PC-3 (cell line): ENCODE results near the gene TRPM8. TPM values are rescaled to one million over a fixed set of nuclear protein-coding genes. Genes with fewer than 3 reads are reported as not detected.

Experiments
- ATAC-seq: fragments of 200-7000 bp; cut with Tn5 transposase; 2 replicates; pipeline ENCODE4 v1.9.1; 2020; ENCODE audit warnings: mild to moderate bottlenecking, moderate library complexity
- BruUV-seq: library from RNA; stranded (reverse); fragments of 400-500 nt; replicated peaks from 2 replicates; lab custom pipeline; 2021; lab: Mats Ljungman, UMichigan
- CTCF ChIA-PET: fragments of 300-600 bp; sonication (Branson Sonifier 250); formaldehyde crosslinking; loops from one replicate; lab custom pipeline; 2022; ENCODE audit warnings: antibody characterized with exemption; lab: Charles Lee
- POLR2A ChIA-PET: fragments of 300-600 bp; sonication (Branson Sonifier 250); formaldehyde crosslinking; loops from one replicate; lab custom pipeline; 2022; ENCODE audit warnings: antibody characterized with exemption; ENCODE audit not compliant: unreplicated experiment; lab: Charles Lee
- DNase-seq: peaks from one replicate; pipeline ENCODE4 v3.0.0-alpha.2; 2015
- H2AFZ ChIP-seq: fragments of 300-600 bp; sonication (generic); 2 replicates; pipeline ENCODE4 v1.6.0; 2016; ENCODE audit warnings: antibody characterized with exemption, low read length
- H3F3A ChIP-seq: fragments of 300-600 bp; sonication (generic); one replicate; pipeline ENCODE4 v1.6.0; 2017; ENCODE audit warnings: antibody characterized with exemption, low read length, control low read depth, mild to moderate bottlenecking; ENCODE audit not compliant: unreplicated experiment
- H3K27ac ChIP-seq: fragments of 300-600 bp; sonication (generic); 2 replicates; pipeline ENCODE4 v1.5.1; 2016; ENCODE audit warnings: mild to moderate bottlenecking, low read length
- H3K27me3 ChIP-seq: fragments of 300-600 bp; sonication (generic); 2 replicates; pipeline ENCODE4 v1.6.1; 2016; ENCODE audit warnings: low read length, mixed read lengths
- H3K36me3 ChIP-seq: fragments of 300-600 bp; sonication (generic); 2 replicates; pipeline ENCODE4 v1.6.1; 2016; ENCODE audit warnings: low read depth, mixed run types, low read length, mixed read lengths
- H3K4me1 ChIP-seq: fragments of 300-600 bp; sonication (generic); 2 replicates; pipeline ENCODE4 v1.5.1; 2016; ENCODE audit warnings: low read length; ENCODE audit not compliant: insufficient read depth
- H3K4me2 ChIP-seq: fragments of 300-600 bp; sonication (generic); 2 replicates; pipeline ENCODE4 v1.6.0; 2016; ENCODE audit warnings: low read length
- H3K4me3 ChIP-seq: fragments of 300-600 bp; sonication (generic); 2 replicates; pipeline ENCODE4 v1.5.1; 2016; ENCODE audit warnings: mild to moderate bottlenecking, low read length, mixed read lengths
- H3K79me2 ChIP-seq: fragments of 300-600 bp; sonication (generic); 2 replicates; pipeline ENCODE4 v1.6.1; 2017; ENCODE audit warnings: low read length, mixed read lengths
- H3K9ac ChIP-seq: fragments of 300-600 bp; sonication (generic); 2 replicates; pipeline ENCODE4 v1.6.0; 2016; ENCODE audit warnings: mild to moderate bottlenecking, low read length
- H3K9me2 ChIP-seq: fragments of 300-600 bp; sonication (generic); replicated peaks from 2 replicates; pipeline ENCODE4 v1.6.1; 2016; ENCODE audit warnings: mixed run types, low read length, mixed read lengths
- H3K9me3 ChIP-seq: fragments of 300-600 bp; sonication (generic); 2 replicates; pipeline ENCODE4 v1.6.1; 2016; ENCODE audit warnings: low read length, mixed read lengths
- H4K20me1 ChIP-seq: fragments of 300-600 bp; sonication (generic); 2 replicates; pipeline ENCODE4 v1.6.1; 2016; ENCODE audit warnings: low read length, mixed read lengths
- CTCF ChIP-seq: fragments of 300-600 bp; sonication (generic); conservative IDR thresholded peaks from 2 replicates; pipeline ENCODE4 v1.5.1; 2017; ENCODE audit warnings: antibody characterized with exemption, low read depth, mild to moderate bottlenecking, low read length
- EZH2 ChIP-seq: fragments of 300-600 bp; sonication (generic); IDR thresholded peaks from one replicate; pipeline ENCODE4 v1.6.1; 2017; ENCODE audit warnings: antibody characterized with exemption, mild to moderate bottlenecking, low read length; ENCODE audit not compliant: unreplicated experiment
- EZH2phosphoT487 ChIP-seq: fragments of 300-600 bp; sonication (generic); IDR thresholded peaks from 2 replicates; pipeline ENCODE4 v1.6.1; 2018; ENCODE audit warnings: mild to moderate bottlenecking, antibody characterized with exemption, low read length, borderline replicate concordance
- intact Hi-C: fragments of 100-400 bp; cut with micrococcal nuclease; formaldehyde crosslinking; loops from 2 replicates; pipeline ENCODE4 v1.9.0; 2023
- total RNA-seq: library from RNA; depleted of rRNA; stranded (reverse); fragments of >200 nt; gene quantifications from 2 replicates; pipeline ENCODE4 v1.2.3, GENCODE V29; 2014

TRPM8 gene
- total RNA-seq, 1 experiment from 2014 or later, result not detected

- Histone ChIP-seq H4K20me1 (no peaks in the 10 kb centered on the region), H3K9me3 (no peaks in the 10 kb centered on the region), H3K27me3 (no peaks in the 10 kb centered on the region), H3K27ac (no peak overlapping the region), H3K9ac (no peak overlapping the region), H3K4me1 (peaks cover 24% of the 10 kb centered on the region), H3K4me2 (no peak overlapping the region), H2AFZ (no peak overlapping the region), H3F3A (no peaks in the 10 kb centered on the region), H3K9me2 (no peaks in the 10 kb centered on the region), H3K4me3 (no peak overlapping the region), H3K36me3 (no peaks in the 10 kb centered on the region), H3K79me2 (no peaks in the 10 kb centered on the region)
- ATAC-seq (no peak), DNase-seq (no peak)
- no TSS peak for BruUV-seq
- POLR2A ChIA-PET, result no interaction called here
- TF ChIP-seq EZH2phosphoT487 (no peak), CTCF (no peak), EZH2 (no peak)
- CTCF ChIA-PET, result no interaction called here
- intact Hi-C loops, result no loop called here
Measured at GRCh38 chr2:234027641-234028040, 110.5 kb downstream of the TRPM8 start.

- BruUV-seq, result no TSS peak
- intact Hi-C loops, result no loop called here
Measured at GRCh38 chr2:234029150-234029733, 112.1 kb downstream of the TRPM8 start.

More at GRCh38 chr2:234029150-234029733, 112.1 kb downstream of the TRPM8 start:
- Histone ChIP-seq H3K4me1 (peaks cover 28% of the 10 kb centered on the region), H3K9me3 (no peaks in the 10 kb centered on the region; the same call in 1 of the 2 replicates), H3K9ac (no peak overlapping the region), H3K4me3 (no peak overlapping the region), H3K27ac (peak overlapping the region; percentile 24), H3F3A (no peaks in the 10 kb centered on the region), H2AFZ (no peak overlapping the region), H4K20me1 (no peaks in the 10 kb centered on the region), H3K9me2 (no peaks in the 10 kb centered on the region), H3K4me2 (peak overlapping the region; percentile 23), H3K79me2 (no peaks in the 10 kb centered on the region), H3K27me3 (no peaks in the 10 kb centered on the region), H3K36me3 (no peaks in the 10 kb centered on the region)
- DNase-seq (peak; percentile 53), ATAC-seq (no peak)
- ChIA-PET CTCF (no interaction called here), POLR2A (no interaction called here)
- TF ChIP-seq EZH2phosphoT487, result no peak
- no peak for TF ChIP-seq EZH2
- no peak for TF ChIP-seq CTCF
